ELR (cell line): ENCODE measurements around the gene TMEM247.
"Not testable (repeated sequence)": the region's sequence is repeated elsewhere in the genome, so short reads cannot be mapped to it uniquely, and the experiment has no call there.

ENCODE experiments used
- DNase-seq: peaks from one replicate; pipeline ENCODE4 v3.0.0-alpha.2; 2015; ENCODE audit warnings: low read depth

TMEM247 gene

GRCh38 chr2:46458763-46459500, 20.4 kb upstream of the TMEM247 start:
- DNase-seq = no peak

DNA sequence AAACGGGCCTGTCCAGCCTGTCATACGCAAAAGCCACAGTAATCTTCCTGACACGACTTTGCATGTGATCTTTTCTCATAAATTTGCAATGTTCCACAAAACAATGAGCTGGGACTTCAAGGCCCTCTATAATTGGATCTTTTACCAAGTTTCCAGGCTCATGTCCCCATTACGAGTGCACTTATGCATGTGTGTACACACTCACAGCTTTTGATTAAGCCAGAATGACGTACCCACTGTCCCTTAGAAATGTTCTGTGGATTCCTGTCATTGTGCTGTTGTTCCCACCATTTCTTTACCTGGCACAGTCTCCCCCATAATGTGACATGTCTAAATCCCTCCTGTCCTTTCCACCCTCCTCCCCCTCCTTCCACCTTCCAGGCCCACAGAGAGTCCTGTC, 19.7 kb upstream of the TMEM247 start:
- DNase-seq = no peak

DNA sequence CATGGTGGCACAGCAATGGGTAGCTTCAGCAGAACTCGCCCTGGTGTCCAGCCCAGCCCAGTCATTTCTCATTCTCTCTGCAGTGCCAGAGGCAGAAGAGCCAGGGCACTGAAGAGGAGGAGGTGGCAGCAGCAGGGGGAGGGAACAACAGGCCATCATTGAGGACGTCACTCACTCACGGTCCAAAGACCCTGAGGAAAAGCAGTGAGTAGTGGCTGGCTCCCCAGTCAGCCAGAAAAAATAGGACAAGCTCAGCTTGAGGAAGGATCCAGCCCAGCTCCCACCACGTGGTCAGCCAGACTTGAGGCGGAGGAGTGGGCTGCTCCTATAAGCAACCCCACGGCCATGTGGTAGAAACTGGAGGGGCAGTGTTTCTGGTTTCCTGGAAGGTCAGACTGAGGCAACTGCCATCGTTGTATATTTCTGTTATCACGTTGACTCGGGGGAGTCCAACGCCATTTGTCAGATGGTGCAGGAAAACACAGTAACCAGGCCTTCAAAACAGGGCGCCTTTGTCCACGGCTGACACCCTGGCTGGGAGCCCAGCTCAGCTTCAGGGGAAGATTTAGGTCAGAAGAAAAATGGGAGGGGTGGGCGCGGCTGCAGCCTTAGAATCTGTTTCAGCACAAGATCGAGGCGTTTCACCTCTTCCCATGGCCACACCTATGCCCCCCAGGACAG, 19.0 kb upstream of the TMEM247 start:
- DNase-seq = no peak

DNA sequence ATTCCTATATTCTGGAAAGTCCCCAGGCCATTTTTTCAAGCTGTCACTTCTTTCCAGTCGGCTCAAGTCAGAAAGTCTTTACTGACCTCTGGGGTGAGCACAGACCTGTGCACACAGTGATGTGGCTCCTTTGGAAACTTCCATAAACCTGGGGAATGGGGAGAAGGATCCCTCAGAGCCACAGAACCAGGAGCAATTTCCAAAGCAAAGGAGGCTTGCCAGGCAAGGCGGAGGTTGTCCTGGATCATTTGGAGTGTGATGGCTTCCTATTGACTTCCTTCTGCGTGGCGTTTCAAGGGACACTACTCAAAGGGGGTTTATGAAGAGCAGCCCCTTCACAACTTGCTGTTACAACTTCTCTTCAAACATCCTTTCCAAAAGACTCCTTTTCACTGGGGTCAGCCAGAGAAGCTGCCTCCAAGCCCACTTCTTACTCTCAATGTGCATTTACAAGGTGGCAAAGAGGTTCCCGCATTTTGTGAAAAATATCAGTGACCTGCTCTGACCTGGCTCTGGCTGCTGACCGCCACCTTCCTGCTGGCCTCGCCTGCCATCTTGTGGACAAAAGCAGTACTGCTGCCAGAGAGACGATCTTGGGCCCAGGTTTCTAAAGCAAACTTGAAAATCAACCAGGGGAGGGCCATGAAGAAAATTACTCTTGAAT, 18.2 kb upstream of the TMEM247 start:
- peak; percentile 70 for DNase-seq

DNA sequence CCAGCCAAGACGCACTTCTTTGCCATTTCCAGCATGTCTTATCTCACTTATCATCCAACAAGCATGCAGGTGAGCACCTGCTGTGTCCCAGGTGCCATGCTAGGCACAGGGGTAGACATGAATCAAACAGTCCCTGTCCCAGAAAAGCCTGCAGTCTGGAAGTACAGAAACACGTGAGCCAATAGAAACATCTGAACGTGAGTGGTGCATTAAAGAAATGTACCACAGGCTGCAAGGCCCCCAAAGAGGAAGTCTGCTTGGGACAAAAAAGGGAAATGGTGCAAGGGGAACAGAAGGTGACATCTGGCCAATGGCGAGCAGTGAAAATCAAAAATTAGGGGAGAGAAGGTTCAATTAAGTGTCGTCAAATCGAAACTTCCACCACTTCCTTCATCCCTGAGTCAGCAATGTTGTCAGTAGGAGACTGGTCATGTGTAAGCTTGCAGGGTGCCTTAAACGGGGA, 17.6 kb upstream of the TMEM247 start:
- DNase-seq = no peak

DNA sequence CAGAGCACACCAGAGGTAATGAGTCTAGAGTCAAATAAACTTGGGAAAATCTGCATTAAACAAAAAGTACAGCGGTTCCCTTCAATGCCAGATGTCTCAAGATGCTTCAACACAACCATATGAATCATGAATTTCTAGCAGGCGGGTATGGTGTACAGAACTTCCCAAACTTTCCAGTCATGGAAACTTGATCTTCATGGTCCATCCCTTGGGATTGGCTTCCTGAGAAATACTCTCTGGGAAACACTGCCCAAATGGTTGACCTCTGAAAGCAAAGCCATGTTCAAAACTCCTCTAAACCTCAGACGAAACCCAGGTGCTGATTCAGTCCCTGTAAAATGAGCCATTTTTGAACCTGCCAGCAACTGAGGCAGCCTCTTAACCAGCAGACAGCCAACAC, 16.4 kb upstream of the TMEM247 start:
- DNase-seq = no peak

DNA sequence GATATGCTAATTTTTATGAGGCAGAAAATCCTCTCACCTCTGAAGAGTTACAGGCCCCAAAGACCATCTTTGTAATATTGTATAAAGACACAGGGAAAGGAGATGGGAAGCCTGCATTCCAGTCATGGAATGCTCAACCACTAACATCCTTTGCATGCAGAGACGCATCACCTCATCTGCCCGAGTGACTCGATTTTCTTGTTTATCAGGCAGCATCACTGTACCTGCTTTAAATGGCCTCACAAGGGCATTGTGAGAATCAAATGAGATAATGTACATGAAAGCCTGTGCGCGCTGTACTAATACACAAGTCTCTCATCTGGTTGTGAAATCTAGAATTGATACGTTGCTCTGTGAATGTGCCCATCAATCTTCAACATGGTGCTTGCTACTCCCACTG, 10.2 kb upstream of the TMEM247 start:
- DNase-seq = no peak

- no peak for DNase-seq
Observed at GRCh38 chr2:46469700-46470099, 9.7 kb upstream of the TMEM247 start.

- no peak for DNase-seq
Observed at GRCh38 chr2:46470114-46470628, 9.2 kb upstream of the TMEM247 start.

DNA sequence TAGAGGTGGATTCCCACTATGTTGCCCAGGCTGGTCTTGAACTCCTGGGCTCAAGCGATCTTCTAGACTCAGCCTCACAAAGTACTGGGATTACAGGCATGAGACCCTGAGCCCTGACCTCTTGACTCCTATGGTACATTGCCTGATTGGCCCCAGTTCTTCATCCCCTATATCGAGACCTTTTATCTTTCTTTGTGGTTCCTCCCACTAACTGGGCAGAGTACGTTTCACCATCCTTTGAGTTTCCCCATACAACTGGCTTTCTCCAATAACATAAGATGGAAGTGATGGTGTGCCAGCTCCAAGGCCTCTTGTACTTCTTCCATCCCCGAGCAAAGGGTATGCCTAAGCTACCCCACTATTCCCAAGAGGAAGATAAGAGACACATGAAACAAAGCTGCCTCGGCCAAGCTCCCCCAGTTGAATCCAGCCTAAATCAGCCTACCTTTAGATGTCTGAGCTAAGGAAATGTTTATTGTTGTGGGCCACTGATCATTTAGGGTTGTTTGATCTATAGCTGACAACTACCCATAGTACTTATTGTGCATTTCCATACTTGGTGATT, 8.3 kb upstream of the TMEM247 start:
- DNase-seq = no peak

- no peak for DNase-seq
Observed at GRCh38 chr2:46471697-46472096, 7.7 kb upstream of the TMEM247 start.

DNA sequence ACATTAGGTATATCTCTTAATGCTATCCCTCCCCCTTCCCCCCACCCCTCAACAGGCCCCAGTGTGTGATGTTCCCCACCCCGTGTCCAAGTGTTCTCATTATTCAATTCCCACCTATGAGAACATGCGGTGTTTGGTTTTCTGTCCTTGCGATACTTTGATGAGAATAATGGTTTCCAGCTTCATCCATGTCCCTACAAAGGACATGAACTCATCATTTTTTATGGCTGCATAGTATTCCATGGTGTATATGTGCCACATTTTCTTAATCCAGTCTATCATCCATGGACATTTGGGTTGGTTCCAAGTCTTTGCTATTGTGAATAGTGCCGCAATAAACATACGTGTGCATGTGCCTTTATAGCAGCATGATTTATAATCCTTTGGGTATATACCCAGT, 7.2 kb upstream of the TMEM247 start:
- DNase-seq = not testable (repeated sequence)

- not testable (repeated sequence) for DNase-seq
Observed at GRCh38 chr2:46477462-46477861, 1.9 kb upstream of the TMEM247 start.

GRCh38 chr2:46477925-46478324, 1.4 kb upstream of the TMEM247 start:
- no peak for DNase-seq

- no peak for DNase-seq
Observed at GRCh38 chr2:46480562-46480961, 1.2 kb downstream of the TMEM247 start.

DNA sequence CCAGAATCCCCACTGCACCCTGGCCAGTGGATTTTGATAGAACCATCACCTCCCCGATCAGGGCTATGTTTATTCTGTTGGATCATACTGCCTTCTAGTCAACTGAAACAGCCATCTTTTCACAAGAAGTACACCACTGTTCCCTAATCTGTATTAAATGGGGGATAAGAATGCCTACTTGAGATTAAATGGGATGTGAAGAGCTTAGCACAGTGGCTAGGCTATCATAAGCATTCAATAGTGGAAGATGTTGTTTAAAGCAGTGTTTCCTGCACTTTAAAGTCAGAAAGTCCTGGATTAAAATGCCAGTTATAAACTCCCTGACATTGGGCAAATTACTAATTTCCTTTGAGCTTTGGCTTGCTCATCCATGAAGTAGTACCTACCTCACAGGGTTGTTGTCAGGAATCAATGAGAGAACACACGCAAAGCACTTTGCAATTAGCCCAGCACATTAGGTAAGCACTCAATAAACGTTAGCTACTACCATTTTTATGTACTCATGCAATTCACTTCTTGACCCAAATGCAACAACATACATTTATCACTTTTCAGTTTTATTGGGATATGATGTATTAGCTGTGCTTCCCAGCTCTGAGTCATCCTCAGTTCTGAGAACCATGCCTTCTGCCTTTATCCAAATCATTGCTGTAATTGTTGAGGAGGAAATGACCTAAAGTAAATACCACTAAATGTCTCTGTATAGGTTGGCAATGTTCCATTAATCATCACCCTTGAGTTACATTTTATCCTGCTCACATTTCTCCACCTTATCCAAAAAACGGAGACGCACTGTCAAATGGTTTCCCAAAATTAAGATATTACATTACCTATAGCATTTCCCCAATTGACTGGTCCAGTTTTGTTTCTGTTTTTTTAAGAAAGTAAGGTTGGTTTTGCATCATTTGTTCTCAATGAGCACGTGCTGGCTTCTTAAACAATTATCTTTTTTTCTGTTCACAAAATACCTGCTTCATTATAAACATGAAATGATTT, 2.1 kb downstream of the TMEM247 start:
- peak; percentile 88 for DNase-seq

GRCh38 chr2:46482490-46482889, 3.1 kb downstream of the TMEM247 start:
- no peak for DNase-seq

GRCh38 chr2:46485002-46485401, 5.6 kb downstream of the TMEM247 start:
- DNase-seq = no peak

- no peak for DNase-seq
Observed at GRCh38 chr2:46486436-46486835, 7.1 kb downstream of the TMEM247 start.

DNA sequence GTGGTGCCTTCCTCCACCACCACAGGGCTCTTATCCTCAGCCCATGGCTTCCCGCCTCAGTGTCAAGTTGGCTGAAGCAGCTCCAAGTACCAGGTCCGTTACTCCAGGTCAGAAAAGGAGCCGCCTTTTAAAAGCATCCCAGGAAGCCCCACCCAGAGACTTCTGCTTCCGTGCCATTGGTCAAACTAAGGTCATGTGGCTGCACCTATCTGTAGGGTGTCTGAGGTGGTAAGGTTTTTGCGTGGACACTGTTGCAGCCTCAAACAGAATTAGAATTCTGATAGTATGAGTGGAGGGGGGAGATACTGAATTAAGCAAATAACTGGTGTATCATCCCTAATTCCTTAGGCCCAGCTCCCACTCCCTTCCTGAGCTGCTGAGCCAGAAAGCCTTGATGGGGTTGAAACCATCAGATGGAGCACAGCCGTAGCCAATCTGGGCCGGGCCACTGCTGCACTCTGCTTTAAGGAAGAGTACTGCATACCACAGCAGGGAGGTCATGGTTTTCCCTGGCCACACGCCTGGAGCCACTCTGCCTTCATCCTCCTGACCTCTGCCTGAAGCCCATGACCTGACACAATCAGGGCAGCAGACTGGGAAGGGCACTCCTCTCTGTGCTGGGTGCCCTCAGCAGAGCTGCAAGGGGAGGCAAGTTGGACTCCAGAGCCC, 8.4 kb downstream of the TMEM247 start:
- peak; percentile 79 for DNase-seq

DNA sequence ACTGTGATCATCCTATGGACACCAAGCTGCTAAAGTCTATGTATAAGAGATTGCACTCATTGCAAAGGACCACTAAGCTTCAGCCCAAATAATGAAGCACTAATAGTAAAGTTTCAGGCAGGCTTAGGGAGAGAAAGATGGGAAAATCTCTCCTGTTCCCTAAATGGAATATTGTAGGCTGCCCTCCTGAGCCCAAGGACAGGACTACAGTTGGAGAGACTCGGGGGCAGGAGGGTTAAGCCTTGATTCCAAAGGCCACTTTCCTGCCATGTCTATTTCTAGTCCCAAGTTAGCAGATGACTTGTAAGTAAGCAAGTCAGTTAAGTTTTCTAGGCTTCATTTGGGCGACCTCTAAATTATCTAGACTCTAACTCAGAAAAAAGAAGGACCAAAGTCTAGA, 9.0 kb downstream of the TMEM247 start:
- DNase-seq = peak; percentile 10
